Mucosa of rectum (tissue), 2 donors: Measurements from ENCODE around the gene GINS1.

Experiments used
- H3K27ac ChIP-seq, 2 donors: one replicate each; pipeline ENCODE4 v1.7.0; 2013; ENCODE audit warnings: inconsistent platforms in 2 of 2, low read depth in 2 of 2, low read length in 2 of 2
- H3K27me3 ChIP-seq, 2 donors: one replicate each; pipeline ENCODE4 v1.7.0; 2013; ENCODE audit warnings: low read length in 2 of 2; ENCODE audit not compliant: control insufficient read depth in 2 of 2, insufficient read depth in 2 of 2
- H3K36me3 ChIP-seq, 2 donors: one replicate each; pipeline ENCODE4 v1.7.0; 2013; ENCODE audit warnings: low read length in 2 of 2; ENCODE audit not compliant: control insufficient read depth in 2 of 2, insufficient read depth in 2 of 2
- H3K4me1 ChIP-seq, 2 donors: one replicate each; pipeline ENCODE4 v1.7.0; 2013; ENCODE audit warnings: low read length in 2 of 2, mild to moderate bottlenecking in 1 of 2; ENCODE audit not compliant: control insufficient read depth in 2 of 2, insufficient read depth in 2 of 2
- H3K4me3 ChIP-seq, 2 donors: one replicate each; pipeline ENCODE4 v1.7.0; 2013; ENCODE audit warnings: low read length in 2 of 2
- H3K9ac ChIP-seq, 2 donors: one replicate each; pipeline ENCODE4 v1.7.0; 2013; ENCODE audit warnings: low read length in 2 of 2, low read depth in 1 of 2, mild to moderate bottlenecking in 1 of 2
- H3K9me3 ChIP-seq, 2 donors: one replicate each; pipeline ENCODE4 v1.7.0; 2013; ENCODE audit warnings: low read length in 2 of 2; ENCODE audit not compliant: control insufficient read depth in 2 of 2
- donor health status: healthy.
- donor health status: Normal muscosa, but diverticular disease.

Gene GINS1

DNA sequence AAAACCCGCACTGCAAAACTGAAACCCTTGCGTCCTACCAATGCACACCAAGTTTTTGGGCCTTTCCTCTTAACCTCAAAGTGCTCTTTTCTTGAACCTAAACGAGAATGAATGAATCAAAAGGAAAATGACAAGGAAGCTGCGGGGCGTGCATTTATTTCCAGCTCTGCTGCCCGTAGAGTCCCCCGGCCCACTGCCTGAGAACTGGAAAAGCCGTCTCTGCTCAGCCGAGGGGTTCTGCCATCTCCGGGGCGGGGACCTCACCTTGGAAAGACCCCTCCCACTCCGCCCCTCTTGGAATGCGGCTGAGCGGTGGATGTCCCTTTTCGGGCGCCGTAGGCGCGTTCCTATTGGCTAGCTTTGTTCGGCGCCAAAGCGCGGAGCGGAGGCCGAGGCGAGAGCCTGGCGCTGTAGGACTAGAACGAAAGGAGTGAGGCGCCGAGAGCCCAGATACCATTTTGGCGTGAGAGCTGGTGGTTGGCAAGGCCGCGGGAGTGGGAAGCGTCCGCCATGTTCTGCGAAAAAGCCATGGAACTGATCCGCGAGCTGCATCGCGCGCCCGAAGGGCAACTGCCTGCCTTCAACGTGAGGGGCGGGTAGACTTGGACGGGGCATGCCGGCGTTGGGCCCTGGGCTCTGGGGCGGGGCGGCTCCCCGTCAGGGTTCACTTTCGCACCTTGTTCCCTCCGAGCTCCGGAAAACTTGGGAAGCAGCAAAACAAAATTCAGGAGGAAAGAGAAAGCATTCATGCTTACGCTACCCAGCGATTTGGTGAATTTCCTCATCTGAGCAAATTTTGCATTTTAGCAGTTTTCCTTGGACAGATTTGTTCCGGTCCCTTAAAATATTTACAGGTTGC, at the start of gene GINS1:
Gene GINS1 (plus strand): TSS at position 363 of the 859 bp plus-strand sequence. CDS start 148 bp downstream, at position 511.
- Histone ChIP-seq H3K4me1 (peaks cover 2 to 9% of the 10 kb centered on the region in 2 donors), H3K4me3 (peak within 1 kb of the TSS; percentile 73 to 92), H3K27ac (peak within 1 kb of the TSS in 1 of 2 donors; percentile 48), H3K9me3 (peaks cover 0 to 7% of the 10 kb centered on the region in 2 donors), H3K27me3 (no peaks in the 10 kb centered on the region), H3K36me3 (no peaks in the 10 kb centered on the region), H3K9ac (peak within 1 kb of the TSS; percentile 71 to 77)

DNA sequence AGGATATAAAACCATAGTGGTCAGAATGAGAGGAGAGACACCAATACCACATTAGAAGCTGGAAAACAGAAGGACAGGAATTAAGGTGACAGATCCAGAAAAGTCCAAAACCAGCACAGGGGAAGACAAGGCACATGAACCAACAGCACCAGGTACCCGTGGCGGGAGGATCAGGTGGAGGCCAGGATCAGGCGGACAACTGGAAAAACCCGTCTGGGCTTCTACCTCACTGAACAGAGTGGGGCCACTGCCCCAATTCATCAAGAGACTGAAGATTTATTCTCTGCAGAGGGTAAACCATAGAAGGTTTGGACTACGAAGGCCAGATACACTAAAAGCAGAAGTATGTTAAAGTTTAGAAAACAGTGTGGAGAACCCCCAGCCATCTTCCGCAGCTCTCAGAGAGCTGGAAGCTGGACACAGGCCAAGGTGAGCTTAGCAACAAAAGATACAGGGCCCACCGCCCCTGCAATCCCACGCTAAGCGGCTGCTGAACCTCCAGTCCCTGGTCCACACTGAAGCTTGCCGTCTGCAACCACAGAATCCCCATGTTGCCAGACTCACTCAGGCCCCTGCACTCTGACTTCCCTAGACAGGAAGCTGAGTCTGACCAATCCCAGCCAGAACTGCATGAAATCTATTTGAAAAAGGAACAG, 46.7 kb upstream of the GINS1 start:
- peak overlapping the region in 1 of 2 donors; percentile 23 for H3K27ac ChIP-seq
- H3K27me3 ChIP-seq = no peaks in the 10 kb centered on the region
- H3K4me1 ChIP-seq = peaks cover 0 to 6% of the 10 kb centered on the region in 2 donors
- H3K9me3 ChIP-seq = no peaks in the 10 kb centered on the region
- H3K4me3 ChIP-seq = no peak overlapping the region
- H3K36me3 ChIP-seq = no peaks in the 10 kb centered on the region
- H3K9ac ChIP-seq = no peak overlapping the region

DNA sequence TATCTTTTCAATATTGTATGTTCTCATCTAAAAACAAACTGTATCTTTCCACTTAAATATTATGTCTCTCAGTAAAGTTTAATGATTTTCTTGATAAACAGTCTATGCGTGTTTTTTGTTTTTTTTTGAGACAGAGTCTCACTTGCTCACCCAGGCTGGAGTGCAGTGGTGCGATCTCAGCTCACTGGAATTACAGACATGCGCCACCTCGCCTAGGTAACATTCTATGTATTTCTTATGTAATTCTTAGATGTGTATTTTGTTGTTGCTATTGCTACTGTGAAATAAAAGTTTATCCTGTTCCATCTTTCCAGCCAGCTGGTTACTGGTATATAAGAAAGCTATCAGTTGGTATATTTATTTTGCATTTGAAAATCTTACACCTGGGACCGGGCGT, 46.2 kb upstream of the GINS1 start:
- H3K9me3 ChIP-seq = no peaks in the 10 kb centered on the region
- H3K36me3 ChIP-seq = no peaks in the 10 kb centered on the region
- no peak overlapping the region for H3K9ac ChIP-seq
- H3K4me3 ChIP-seq = no peak overlapping the region
- peak overlapping the region in 1 of 2 donors; percentile 23 for H3K27ac ChIP-seq
- peaks cover 0 to 4% of the 10 kb centered on the region in 2 donors for H3K4me1 ChIP-seq
- no peaks in the 10 kb centered on the region for H3K27me3 ChIP-seq

DNA sequence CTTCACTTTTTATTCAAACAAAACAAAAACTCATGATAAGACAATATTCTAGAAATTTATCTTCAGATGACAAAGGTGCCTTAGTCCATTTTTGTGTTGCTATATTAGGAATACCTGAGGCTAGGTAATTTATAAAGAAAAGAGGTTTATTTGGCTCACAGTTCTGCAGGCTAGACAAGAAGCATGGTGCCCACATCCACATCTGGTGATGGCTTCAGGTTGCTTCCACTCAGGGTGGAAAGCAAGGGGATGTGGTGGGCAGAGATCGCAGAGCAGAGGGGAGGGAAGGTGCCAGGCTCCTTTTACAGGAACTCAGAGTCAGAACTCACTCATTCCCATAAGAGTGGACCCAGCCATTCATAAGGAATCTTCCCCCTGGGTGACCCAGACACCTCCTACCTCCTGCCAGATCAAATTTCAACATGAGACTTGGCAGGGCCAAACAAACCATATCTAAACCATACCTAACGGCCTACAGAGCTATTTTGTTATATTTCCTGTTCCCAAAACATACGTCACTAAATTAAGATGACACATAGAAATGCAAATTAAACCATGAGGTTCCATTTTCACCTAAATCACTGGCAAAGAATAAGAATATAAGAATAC, 43.2 kb upstream of the GINS1 start:
- H3K27ac ChIP-seq = no peak overlapping the region
- H3K36me3 ChIP-seq = no peaks in the 10 kb centered on the region
- no peak overlapping the region for H3K4me3 ChIP-seq
- no peaks in the 10 kb centered on the region for H3K9me3 ChIP-seq
- no peaks in the 10 kb centered on the region for H3K4me1 ChIP-seq
- no peak overlapping the region for H3K9ac ChIP-seq
- H3K27me3 ChIP-seq = no peaks in the 10 kb centered on the region

DNA sequence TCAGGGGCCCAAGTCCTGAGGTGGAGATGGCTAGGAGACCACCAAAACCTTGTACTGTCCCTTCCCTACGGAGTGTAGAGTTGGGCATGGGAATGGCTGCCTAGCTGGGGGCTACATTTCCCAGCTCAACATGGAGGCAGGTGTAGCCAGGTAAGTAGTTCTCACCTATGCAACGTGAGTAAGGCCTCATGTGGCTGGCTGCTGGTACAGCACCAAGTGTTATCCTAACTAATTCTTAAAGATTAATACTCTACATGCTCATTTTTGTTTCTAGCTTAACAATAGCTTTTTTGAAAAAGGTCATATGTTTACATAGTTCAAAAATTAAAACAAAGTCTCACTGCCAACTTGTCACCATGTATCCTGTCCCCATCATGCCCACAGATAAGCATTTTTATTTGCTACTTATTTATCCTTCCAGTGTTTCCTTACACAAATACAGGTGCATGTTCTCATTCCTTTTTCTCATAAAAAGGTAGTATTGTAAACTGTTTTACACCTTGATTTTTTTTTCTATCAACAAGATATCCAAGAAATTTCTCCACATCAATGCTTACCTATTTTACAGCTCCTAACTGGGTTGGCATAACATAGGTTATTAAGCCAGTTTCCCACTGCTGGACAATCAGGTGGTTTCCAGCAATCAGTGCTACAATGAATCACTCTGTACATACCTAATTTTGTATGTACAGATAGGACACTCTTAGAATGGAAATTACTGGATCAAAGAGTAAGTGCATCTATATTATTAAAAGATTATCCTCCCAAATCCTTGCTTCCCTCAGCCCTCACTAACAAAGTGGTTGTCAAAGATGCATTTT, 42.4 kb upstream of the GINS1 start:
- H3K27me3 ChIP-seq = no peaks in the 10 kb centered on the region
- no peak overlapping the region for H3K4me3 ChIP-seq
- H3K9me3 ChIP-seq = no peaks in the 10 kb centered on the region
- no peak overlapping the region for H3K9ac ChIP-seq
- H3K4me1 ChIP-seq = no peaks in the 10 kb centered on the region
- no peak overlapping the region for H3K27ac ChIP-seq
- no peaks in the 10 kb centered on the region for H3K36me3 ChIP-seq

DNA sequence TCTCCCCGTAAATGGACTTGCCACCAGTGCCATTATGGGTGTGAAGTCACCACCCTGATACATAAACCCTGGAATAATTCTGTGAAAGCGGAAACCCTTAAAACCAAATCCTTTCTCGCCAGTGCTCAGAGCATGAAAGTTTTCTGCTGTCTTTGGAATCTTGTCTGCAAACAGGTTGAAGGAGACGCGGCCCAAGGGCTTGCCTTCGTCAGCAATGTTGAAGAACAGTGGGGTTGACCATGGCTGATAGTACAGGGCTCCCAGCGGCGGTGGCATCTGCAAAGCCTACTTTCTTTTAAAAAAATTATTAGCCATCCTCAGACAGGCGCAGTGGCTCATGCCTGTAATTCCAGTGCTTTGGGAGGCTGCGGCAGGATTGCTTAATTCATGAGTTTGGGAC, 38.9 kb upstream of the GINS1 start:
- H3K27me3 ChIP-seq = no peaks in the 10 kb centered on the region
- no peaks in the 10 kb centered on the region for H3K4me1 ChIP-seq
- H3K27ac ChIP-seq = no peak overlapping the region
- H3K4me3 ChIP-seq = no peak overlapping the region
- H3K9ac ChIP-seq = no peak overlapping the region
- no peaks in the 10 kb centered on the region for H3K36me3 ChIP-seq
- H3K9me3 ChIP-seq = no peaks in the 10 kb centered on the region

DNA sequence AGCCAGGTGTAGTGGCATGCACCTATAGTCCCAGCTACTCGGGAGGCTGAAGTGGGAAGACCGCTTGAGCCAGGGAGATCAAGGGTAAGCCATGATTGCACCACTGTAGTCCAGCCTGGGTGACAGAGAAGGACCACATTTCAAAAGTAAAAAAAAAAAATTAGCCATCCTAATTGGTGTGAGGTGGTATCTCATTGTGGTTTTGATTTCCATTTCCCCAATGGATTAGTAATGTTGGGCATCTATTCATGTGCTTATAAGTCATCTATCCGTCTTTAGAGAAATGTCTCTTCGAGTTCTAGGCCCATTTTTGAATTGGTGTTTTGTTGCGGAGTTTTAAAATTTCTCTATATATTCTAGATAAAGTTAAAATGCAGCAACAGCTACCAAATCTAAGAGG, 38.5 kb upstream of the GINS1 start:
- H3K4me1 ChIP-seq = no peaks in the 10 kb centered on the region
- no peak overlapping the region for H3K27ac ChIP-seq
- H3K9ac ChIP-seq = no peak overlapping the region

DNA sequence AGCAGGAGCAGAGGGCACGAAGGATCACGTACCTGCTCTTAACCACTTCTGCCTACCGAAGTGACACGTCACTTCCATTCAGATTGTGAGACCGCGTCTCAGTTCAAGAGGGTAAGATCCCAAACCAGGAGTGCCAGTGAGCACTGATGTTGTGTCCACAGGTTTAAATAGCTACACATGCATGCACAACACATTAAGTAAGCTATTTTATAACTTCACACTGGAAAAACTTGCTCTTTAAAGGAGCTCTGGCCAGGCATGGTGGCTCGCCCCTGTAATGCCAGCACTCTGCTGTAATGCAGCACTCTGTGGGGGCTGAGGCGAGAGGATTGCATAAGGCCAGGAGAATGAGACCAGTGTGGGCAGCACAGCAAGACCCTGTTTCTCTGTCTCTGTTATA, 37.9 kb upstream of the GINS1 start:
- no peak overlapping the region for H3K4me3 ChIP-seq
- H3K27ac ChIP-seq = no peak overlapping the region
- H3K9me3 ChIP-seq = no peaks in the 10 kb centered on the region
- no peaks in the 10 kb centered on the region for H3K27me3 ChIP-seq
- no peaks in the 10 kb centered on the region for H3K36me3 ChIP-seq
- no peak overlapping the region for H3K9ac ChIP-seq
- H3K4me1 ChIP-seq = no peaks in the 10 kb centered on the region

More for the DNA sequence above, 38.5 kb upstream of the GINS1 start:
- Histone ChIP-seq H3K4me3 (no peak overlapping the region), H3K36me3 (no peaks in the 10 kb centered on the region), H3K9me3 (no peaks in the 10 kb centered on the region), H3K27me3 (no peaks in the 10 kb centered on the region)

DNA sequence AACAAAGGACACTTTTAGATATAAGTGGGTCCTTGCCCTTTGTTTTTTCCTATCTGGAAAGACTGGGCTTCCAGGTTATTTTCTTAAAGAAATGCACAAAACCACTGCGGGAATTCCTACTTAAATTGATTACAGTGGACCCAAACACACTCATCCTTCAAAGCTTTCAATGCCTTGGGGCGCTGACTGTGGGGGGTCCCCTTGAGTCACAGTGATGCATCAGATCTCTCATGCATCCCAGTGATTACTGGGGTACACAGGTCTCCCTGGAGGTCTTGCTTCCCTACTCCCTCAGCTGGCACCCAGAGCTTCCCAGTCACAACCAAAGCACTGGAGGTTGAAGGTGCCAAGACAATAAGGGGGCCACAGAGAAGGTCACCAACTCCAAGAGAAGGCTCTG, 37.5 kb upstream of the GINS1 start:
- Histone ChIP-seq H3K4me3 (no peak overlapping the region), H3K9ac (no peak overlapping the region), H3K27ac (no peak overlapping the region), H3K4me1 (no peaks in the 10 kb centered on the region), H3K36me3 (no peaks in the 10 kb centered on the region), H3K27me3 (no peaks in the 10 kb centered on the region), H3K9me3 (no peaks in the 10 kb centered on the region)
